ENCODE measurements around the gene SEMA3A.

The SEMA3A gene

GRCh38 chr7:83913174-83913573 is 281.4 kb downstream of the SEMA3A start:
- DNase-seq: no peak

- DNase-seq: no peak
Measured at GRCh38 chr7:83908526-83908925, 286.1 kb downstream of the SEMA3A start.
